Activated CD4-positive, CD25-positive, alpha-beta regulatory T cell treated with anti-CD3 and anti-CD28 coated beads, Interleukin-2, amount 50 U/mL, for 72 hours (primary cell): Measurements from ENCODE around the gene LRBA.

Experiments
- DNase-seq: peaks from one replicate; pipeline ENCODE4 v3.0.0; 2021

The LRBA gene

DNA sequence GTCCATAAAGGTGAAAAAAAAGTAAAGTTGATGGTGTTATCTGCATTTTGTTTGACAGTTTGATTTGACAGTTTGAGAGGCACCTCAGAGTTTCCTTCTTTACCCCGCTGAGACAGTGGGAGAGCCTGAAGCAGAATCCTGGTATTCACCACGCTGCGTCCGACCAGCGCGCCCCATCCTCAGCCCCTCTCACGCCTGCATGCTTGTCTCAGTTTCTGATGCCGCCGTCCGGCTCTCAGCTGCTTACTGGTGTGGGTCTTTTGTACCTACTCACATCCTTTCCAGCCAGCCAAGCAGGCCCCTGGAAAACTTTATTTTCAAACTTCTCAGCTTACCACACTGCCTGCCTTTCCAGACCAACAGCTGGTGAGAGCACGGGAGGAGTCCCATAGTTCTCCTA is 761.7 kb downstream of the LRBA start:
- no peak for DNase-seq

DNA sequence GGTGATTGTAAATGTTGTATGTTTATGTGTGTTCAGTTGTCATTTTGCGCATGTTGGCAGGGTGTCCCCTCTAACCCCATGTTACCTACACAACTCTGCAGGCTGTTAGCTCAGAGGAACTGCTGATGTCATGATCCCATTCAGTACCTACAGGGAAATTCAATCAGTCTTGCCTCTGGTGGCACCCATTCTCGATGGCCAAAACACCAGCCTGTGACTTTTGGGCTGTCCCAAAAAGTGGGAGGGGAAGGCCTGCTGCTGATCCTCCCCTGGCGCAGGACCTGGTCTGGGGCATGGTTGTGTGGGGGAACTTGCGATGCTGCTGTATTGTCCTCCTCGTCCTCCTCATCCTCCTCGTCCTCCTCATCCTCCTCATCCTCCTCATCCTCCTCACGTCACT is 762.3 kb downstream of the LRBA start:
- DNase-seq: no peak

DNA sequence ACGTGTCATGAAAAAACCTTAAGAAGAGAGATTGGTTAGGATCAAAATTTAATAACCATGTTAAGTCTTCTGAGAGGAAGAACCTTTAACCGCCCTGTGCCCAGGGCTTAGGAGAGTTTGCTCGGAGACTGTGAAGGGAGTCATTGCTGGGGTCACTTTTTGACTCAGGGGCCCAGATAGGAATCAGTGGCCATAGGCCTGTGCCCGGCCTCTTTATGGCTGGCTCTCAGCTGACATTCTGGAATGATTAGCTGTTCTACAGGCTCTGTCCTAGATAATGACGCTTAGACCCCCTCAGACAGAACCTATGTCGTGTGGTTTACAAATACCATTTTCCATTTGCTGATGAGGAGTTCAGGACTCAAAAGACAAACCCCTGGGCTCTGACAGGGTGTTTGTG is 762.8 kb downstream of the LRBA start:
- DNase-seq: no peak

DNA sequence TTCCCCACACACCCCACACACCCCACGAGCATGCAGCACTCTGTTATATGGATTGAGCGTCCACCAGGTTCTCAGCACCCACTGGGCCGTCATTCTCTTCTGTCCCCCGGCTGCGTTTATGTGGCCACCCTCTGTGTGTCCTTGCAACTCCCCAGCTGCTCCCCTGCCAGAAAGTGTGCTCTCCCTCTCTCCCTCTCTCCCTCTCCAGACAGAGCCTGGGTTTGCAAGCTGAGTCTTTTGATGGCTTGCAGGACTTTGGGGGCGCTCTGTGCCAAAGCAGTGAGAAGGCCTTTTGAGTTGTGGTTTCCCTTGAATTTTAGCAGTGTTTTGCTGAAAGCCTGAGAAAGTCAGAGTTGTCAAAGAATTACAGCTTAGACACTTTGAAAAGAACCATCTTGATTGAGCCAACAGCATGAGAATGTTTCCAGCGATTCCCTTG is 763.3 kb downstream of the LRBA start:
- no peak for DNase-seq

DNA sequence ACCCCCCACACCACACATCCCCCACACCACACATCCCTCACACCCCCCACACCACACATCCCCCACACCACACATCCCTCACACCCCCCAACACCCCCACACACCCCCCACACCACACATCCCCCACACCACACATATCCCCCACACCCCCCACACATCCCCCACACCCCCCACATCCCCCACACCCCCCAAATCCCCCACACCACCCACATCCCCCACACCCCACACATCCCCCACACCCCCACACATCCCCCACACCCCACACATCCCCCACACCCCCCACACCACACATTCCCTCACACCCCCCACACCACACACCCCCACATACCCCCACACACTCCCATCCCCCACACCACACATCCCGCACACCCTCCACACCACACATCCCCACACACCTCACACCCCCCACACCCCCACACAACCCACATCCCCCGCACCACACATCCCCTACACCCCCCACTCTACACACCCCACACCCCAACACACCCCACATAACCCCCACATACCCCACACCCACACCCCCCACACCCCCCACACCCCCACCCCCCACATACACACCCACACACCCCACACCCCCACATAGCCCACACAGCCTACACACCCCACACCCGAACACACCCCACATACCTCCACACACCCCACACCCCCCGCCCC is 764.0 kb downstream of the LRBA start:
- no peak for DNase-seq

DNA sequence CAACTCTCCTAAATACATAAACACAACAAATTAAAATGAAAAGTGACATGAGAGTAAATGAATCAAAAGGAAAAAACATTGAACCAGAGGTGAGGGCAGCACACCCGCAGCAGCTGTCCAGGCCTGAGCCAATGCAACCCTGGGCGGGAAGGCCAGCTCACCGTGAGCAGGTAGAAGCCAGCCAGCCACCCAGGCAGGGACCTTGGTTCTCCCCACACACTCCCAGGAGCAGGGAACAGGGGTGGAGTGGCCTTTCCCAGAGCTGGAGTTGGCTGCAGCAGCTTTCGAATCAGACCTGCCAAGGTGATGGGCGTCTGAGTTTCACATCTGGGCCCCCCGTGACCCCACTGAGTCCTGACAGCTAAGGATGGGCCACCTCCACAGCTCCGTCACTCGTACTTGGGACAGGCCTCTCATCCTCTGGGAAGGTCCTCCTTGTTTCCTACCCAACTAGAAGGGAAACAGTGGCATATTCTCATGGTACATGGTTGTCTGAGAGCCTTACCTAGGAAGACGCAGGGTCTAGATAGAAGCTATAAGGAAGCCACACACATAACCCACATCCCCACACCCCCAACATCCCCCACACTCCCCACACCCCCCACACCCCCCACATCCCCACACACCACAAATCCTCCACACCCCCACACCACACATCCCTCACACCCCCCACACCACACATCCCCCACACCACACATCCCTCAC is 764.6 kb downstream of the LRBA start:
- DNase-seq: no peak

DNA sequence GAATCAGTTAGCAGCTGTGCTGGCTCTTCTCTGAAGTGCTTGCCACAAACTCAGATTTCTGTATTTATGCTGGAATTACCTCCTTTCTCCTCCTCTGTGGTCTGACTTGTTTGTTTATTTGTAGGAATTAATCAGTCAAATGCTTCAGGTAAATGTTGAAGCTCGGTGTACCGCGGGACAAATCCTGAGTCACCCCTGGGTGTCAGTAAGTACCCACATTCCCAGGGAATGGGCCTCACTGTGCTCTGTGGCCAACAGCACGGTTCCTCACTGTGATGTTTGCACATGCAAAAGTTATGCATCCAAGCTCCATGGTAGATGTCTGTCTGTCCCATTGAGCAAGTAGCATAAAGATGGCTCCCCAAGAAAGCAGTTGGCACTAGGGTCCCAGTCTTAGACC is 766.9 kb downstream of the LRBA start:
- no peak for DNase-seq

DNA sequence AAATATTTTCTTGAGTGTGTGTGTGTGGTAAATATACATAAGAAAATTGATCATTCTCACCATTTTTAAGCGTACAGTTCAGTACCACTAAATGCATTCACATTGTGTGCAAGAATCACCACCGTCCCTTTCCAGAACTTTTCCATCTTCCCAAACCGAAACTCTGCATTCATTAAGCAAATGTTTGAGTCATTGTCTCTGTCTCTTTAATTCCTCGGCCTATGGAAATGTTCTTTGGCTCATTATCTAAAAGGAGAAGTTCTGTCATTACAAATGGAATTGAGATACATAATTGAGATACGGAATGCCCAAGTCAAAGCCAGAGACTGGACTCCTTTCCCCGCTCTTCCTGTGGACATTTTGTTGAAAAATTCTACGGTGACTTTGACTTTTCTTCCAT is 767.9 kb downstream of the LRBA start:
- no peak for DNase-seq

DNA sequence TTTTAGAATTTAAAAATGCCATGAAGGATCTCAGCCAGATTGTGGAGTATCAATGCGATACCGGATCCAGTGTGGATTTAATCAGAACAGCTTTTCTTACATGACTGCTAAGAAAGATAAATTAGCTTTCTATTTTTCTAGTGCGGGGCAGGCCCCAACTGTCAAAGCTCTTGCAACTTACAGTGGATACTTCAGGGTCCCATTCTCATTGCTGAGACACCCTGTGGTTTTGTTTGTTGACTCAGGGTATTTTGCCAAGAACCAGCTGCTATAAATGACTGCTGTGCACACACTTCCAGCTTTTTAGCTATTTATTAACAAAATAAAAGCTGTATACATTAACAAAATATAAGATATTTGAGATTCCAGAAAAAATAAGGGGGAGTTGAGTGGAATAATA is 770.5 kb downstream of the LRBA start:
- no peak for DNase-seq

DNA sequence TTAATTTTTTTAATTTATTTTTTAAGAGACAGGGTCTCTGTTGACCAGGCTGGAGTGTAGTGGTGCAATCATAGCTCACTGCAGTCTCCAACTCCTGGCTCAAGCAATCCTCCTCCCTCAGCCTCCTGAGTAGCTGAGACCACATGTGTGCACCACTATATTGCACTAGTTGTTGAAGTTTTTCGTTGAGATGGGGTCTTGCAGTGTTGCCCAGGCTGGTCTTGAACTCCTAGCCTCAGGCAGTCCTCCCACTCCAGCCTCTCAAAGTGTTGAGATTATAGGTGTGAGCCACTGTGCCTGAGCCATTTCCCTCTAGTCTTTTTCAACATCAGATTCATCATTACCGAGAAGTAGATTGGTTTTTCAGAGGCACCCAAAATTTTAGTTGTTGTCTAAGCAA is 771.2 kb downstream of the LRBA start:
- no peak for DNase-seq

DNA sequence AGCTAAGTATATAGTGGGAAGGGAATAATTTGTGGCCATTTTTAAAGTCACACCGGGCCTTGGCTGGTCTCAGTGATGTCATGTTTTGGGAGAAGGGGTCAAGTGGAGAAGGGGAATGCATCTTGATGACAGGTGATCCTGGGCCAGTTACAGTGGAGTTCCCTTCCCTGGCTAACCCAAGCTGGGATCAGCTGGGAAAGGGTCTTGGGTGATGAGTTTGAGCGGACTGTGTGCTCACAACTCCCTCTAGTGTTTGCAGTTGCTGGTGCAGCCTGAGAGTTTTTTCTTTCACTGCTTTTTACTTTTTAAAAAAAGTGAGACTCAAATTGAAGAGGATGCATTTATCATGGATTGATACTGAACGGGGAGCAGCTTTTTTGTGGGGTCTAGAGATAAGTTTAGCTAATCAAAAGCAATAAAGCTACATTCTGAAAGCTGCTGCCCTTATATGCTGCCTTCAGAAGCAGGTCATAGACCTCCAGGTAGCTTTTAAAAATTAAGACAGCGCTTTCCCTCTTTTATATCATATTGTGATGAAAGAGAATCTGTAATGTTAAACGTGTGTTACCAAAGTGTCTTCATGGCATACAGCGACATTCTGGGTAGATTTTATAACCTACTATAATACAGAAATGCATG is 772.1 kb downstream of the LRBA start:
- DNase-seq: no peak

DNA sequence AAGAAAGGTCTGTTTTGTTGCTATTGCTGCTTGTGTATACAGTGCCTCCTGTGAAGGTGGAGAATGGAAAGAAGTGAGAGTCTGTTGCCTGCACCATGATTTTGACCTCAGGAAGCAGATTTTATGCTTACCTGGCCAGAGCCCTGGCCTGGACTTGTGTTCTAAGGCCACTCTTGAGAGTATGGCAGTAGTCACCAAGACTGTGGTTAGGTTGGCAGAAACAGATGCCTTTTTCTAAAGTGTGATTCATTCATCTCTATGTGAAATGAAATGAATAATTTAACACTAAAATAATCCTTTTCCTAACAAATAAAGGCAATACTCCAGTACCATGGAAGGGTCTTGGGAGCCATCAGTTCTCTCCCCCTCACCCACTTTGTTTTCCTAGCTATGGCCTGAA is 775.1 kb downstream of the LRBA start:
- DNase-seq: no peak

DNA sequence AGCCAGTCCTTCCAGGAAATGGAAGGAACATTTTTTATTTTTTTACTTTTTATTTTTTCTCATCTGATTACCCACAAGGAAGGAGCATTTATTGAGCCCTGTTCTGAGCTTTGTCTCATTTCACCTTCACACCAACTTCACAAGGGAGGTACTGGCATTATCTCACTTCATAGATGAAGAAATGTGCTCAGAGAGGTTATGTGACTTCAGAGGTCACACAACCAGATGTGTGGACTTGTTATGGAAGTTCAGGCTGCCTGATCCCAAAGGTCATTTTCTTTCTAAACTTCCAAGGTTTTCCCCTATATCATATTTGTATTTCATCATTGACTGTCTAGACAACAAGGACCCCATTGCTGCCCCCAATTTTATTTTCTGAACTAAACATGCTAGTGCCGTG is 776.5 kb downstream of the LRBA start:
- no peak for DNase-seq

DNA sequence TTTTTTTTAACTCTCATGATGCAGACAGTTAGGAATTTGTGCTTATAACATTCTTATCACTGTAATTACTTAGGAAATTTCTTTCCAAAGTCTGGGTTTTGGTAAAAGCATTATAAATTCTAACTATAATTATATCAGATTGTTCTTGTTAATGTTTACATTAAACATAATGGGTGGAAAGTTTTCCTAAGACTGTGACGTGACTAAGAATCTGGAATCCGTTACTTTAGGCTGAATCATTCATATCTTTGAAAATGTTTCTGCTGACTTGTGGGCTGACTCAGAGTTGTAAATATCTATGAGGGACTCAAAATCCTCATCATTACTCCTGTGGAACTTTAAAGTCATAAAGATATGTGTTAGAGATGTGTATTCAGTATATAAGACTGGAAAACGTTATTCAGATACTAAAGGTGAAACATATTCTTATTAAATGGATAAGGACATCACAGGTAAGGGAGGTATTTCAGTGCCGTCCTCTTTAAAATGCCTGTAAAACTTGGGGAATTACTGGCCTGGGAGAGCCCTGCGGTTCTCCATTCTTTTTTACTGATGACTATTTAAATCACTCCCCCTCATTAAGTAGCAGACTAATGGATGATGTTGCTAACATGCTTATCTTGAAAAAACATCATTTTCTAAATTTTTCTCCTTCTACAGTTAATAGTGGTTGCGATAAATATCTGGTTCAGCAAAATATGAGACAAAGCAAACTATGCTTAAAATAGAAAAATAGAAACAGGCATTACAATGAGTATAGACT is 777.8 kb downstream of the LRBA start:
- DNase-seq: no peak

DNA sequence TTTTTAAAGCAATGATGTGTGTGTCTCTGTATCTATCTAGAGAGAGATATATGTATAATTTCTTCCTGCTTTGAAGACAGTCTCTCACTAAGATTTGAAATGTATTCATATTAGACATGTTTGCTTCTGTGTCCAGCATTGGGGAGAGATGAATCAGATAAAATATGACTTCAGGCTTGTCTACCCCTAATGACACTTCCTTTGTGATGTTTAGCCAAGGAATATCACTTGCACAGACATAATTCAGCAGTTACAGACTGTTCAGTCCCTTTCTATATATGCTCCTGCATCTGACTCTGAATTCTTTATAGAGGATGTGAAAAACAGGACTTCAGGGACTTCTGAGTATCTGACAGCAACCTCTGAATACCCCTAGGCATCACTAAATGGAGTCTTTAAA is 778.5 kb downstream of the LRBA start:
- DNase-seq: no peak

DNA sequence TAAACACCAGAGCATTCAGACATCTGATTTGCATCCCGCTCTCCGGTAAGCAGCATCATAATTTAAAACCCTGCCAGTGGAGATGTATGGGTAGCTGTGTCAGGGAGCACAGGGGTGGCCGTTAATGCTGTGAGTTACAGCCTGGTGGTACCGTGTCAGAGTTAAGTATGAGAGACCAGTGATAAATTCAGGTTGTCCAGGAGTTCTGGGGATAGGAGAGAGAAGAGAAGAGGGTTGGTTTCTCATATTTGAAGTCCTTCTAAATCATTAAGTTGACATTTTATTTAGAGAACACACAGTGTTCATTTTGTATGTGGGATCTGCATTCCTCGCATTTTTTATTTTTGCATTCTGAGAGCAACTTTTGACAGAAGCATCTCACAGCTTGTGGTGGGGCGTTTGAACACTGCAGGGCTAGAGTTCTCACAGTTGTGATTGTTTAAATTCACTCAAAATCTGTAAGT is 779.2 kb downstream of the LRBA start:
- DNase-seq: no peak

DNA sequence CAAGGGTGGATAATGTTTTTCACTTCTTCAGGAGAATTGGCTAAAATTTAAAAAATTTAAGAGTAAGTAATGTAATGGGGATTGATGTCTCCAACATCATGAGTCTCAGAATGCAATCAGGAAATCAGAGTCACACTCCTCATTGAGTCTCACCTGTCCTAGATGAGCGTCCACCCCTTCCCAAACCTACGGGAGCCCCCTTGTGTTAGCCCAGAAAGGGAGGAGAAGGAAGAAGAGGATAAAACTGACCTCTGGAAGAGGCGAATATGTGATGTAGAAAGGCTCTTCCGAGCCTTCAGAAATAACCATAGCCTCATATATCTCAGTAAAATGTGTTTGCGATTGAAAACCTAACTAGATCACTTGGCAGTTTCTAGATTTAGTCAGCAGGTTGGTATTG is 779.8 kb downstream of the LRBA start:
- no peak for DNase-seq

DNA sequence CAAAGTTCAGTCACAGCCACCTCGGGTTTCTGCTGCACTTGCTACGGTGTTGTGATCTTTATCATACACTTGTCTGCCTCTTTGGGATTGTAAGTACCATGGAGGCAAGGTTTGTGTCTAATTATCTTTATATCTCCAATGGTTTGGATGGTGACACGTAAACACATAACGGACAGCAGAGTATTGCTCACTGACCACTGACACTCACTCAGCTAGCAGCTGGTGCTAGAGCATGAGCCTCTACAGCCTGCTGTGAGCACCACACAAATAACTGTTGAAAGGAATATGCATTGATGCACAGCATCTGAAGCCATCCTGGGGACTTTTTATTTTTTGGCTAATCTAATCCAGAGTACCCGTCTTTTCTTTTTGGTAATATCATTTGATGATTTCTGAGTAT is 780.8 kb downstream of the LRBA start:
- no peak for DNase-seq

DNA sequence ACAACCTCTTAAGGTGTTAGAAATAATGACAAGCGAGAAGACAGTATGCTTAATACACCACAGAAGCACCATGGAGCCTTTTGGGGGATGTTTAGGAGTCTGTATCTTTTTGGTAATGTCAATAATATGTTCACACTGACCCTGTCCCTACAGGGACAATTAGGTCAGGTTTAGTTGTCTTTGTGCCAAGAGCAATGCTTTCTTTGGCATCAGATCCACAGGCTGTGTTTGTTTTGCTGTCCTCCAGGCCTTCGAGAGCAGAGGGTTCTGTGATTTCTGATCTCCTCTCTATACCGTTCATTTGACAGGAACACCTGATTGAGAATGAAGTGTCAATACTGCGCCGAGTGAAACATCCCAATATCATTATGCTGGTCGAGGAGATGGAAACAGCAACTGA is 783.1 kb downstream of the LRBA start:
- DNase-seq: no peak

DNA sequence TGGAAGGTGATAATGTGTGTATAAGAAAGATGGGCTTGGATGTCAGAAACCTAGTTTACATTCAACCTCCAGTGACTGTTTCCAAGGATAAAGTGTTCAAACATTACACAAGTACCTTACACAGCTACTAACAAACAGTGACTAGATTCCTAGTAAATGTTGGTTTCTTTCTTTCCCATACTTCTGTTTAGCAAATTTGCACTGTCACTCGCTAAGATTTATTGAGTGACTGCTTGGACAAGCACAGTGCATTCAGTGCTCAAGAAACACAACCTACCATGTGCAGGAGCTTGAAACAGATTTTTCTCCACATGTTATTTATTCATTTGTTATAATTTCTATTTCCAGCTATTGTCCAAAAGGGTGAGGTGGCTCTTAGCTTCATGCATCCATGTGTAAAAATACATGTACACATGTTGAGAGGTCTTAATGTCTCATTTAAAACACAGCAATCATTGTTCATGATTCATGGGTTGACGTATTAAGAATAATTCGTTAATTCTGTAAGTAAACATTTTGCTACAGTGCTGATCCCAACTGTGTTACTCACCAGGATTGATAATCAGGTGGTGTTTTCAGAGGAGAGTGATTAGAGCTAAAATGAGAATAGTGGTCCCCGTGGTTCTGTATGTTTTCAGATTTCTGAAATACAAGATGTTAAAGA is 783.8 kb downstream of the LRBA start:
- no peak for DNase-seq

DNA sequence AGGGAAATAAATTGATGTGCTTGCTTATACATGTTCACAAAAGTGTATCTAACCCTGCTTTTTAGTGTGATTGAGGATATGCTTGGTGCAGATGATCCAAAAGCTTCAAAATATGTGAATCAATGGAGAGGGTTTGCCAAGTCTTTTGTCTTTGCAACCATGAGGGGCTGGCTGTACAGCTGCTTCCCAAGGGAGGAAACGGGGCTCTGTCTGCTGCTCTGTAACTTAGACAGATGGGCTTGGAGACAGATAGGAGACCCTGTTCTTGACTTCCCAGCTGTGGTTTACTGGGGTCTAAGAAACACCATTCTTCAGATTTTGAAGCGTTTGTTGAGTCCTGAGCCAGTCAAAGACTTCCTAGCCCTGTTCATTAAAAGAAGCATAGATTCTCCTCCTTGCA is 784.5 kb downstream of the LRBA start:
- DNase-seq: no peak

DNA sequence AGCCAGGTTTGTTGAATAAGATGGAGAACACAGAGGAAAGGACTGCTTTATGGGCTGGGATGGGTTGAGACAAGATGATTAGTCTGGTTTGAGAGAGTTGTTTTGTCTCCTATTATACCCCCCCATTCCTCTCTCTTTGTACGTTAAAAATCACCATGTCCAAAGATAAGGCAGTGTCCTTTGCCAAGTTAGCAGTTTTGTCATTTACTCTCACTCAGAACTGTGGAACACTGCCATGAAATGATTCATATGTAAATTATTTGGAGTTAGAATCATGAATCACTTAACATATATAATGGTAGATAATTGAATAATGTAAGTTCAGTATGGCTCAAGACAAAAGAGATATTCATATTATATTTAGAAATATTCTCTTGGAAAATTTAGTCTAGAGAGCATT is 785.6 kb downstream of the LRBA start:
- no peak for DNase-seq
